ENCODE measurements around the gene ARMCX4. TPM values are rescaled to one million over a fixed set of nuclear protein-coding genes. Genes with fewer than 3 reads are reported as not detected.

Gene ARMCX4
- total RNA-seq, 1 experiment from 2014 or later, result 17.0 TPM

GRCh38 chrX:101450961-101451360 is 34.3 kb upstream of the ARMCX4 start:
- no peaks in the 10 kb centered on the region for H3K27me3 Mint-ChIP-seq (ENCODE audit: low read depth)
- H3K27me3 ChIP-seq (ENCODE audit: insufficient read depth, low read length), result no peaks in the 10 kb centered on the region
- H3K56ac ChIP-seq (ENCODE audit: insufficient read length, low read depth, low read length), result no peak overlapping the region
- H3T11ph ChIP-seq (ENCODE audit: low read length), result no peak overlapping the region
- no peaks in the 10 kb centered on the region for H3K79me2 ChIP-seq (ENCODE audit: insufficient read depth, low read length)
- H2BK5ac ChIP-seq (ENCODE audit: insufficient read length, low read length), result no peak overlapping the region
- H2AFZ ChIP-seq (ENCODE audit: low read length), result no peak overlapping the region
- no peak overlapping the region for H3K4me2 ChIP-seq (ENCODE audit: insufficient read depth, insufficient read length, low read length)
- H3K27ac Mint-ChIP-seq, result no peak overlapping the region
- TF ChIP-seq, protein P1, sequence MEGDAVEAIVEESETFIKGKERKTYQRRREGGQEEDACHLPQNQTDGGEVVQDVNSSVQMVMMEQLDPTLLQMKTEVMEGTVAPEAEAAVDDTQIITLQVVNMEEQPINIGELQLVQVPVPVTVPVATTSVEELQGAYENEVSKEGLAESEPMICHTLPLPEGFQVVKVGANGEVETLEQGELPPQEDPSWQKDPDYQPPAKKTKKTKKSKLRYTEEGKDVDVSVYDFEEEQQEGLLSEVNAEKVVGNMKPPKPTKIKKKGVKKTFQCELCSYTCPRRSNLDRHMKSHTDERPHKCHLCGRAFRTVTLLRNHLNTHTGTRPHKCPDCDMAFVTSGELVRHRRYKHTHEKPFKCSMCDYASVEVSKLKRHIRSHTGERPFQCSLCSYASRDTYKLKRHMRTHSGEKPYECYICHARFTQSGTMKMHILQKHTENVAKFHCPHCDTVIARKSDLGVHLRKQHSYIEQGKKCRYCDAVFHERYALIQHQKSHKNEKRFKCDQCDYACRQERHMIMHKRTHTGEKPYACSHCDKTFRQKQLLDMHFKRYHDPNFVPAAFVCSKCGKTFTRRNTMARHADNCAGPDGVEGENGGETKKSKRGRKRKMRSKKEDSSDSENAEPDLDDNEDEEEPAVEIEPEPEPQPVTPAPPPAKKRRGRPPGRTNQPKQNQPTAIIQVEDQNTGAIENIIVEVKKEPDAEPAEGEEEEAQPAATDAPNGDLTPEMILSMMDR (conservative IDR thresholded peaks at IDR 0.05), result no peak
- H3K9me3 ChIP-seq (ENCODE audit: control insufficient read depth, low read depth, low read length), result peaks cover 33% of the 10 kb centered on the region
- H3K23me2 ChIP-seq (ENCODE audit: insufficient read length, low read depth, low read length, poor library complexity, severe bottlenecking), result no peaks in the 10 kb centered on the region
- H3K14ac ChIP-seq (ENCODE audit: insufficient read depth, low read length), result no peak overlapping the region
- H2BK15ac ChIP-seq (ENCODE audit: low read depth, low read length), result no peak overlapping the region
- peaks cover 5 to 35% (median 24%) of the 10 kb centered on the region in 3 experiments for H3K36me3 Mint-ChIP-seq (ENCODE audit: insufficient read depth in 1 of 3, low read depth in 3 of 3)
- H3K79me1 ChIP-seq (ENCODE audit: insufficient read depth, low read depth, low read length, poor library complexity, severe bottlenecking), result no peaks in the 10 kb centered on the region
- no peak overlapping the region for H2BK20ac ChIP-seq (ENCODE audit: low read depth, low read length, poor library complexity, severe bottlenecking)
- H3K9me3 Mint-ChIP-seq, result peaks cover 55 to 60% of the 10 kb centered on the region in 2 experiments
- H3K27ac ChIP-seq (ENCODE audit: insufficient read length, low read depth, low read length), result no peak overlapping the region
- no peak overlapping the region for H2AK5ac ChIP-seq (ENCODE audit: insufficient read length, low read length)
- no peak overlapping the region for H4K91ac ChIP-seq (ENCODE audit: insufficient read length, low read depth, low read length)
- no peak overlapping the region for H3K23ac ChIP-seq (ENCODE audit: insufficient read length, low read depth, low read length)
- no peaks in the 10 kb centered on the region for H4K20me1 ChIP-seq (ENCODE audit: control insufficient read depth, insufficient read depth, insufficient read length)
- H2BK120ac ChIP-seq (ENCODE audit: low read depth, low read length, poor library complexity, severe bottlenecking), result no peak overlapping the region
- no peak overlapping the region for H3K9ac ChIP-seq (ENCODE audit: extremely low read depth, insufficient read length, low read length)
- no peak overlapping the region for H3K4ac ChIP-seq (ENCODE audit: low read depth, low read length)
- H3K4me3 Mint-ChIP-seq, result no peak overlapping the region
- no peaks in the 10 kb centered on the region for H3K4me1 Mint-ChIP-seq
- no peak for DNase-seq
- no peak overlapping the region for H2BK12ac ChIP-seq (ENCODE audit: insufficient read length, low read depth, low read length)
- no peaks in the 10 kb centered on the region for H3K4me1 ChIP-seq (ENCODE audit: insufficient read depth, low read length)
- no peak overlapping the region for H4K8ac ChIP-seq (replicated peaks; ENCODE audit: insufficient read length, low read depth, low read length)
- no peak overlapping the region for H3K18ac ChIP-seq (ENCODE audit: insufficient read length, low read depth, low read length)
- no peak overlapping the region for H4K5ac ChIP-seq (ENCODE audit: insufficient read length, low read depth, low read length)
- no CpG with 5 or more reads among the region's 2 CpGs for WGBS (ENCODE audit: extremely low coverage, insufficient read length, low lambda C conversion rate)

Data from H9 (cell line).